ENCODE measurements around the gene SMIM45.

The SMIM45 gene

GRCh38 chr22:41952713-41953112 is 763 bp downstream of the SMIM45 start:
- TF ChIP-seq CTCF (IDR thresholded peaks at IDR 0.05; ENCODE audit: extremely low read depth, missing control alignments): no peak

GRCh38 chr22:41957941-41958556 is 6.1 kb downstream of the SMIM45 start:
- DNase-seq (ENCODE audit: low spot score): no peak
- no peak for TF ChIP-seq CTCF (IDR thresholded peaks at IDR 0.05; ENCODE audit: extremely low read depth, missing control alignments)

More at GRCh38 chr22:41952713-41953112, 763 bp downstream of the SMIM45 start:
- no peak for DNase-seq (ENCODE audit: low spot score)

GRCh38 chr22:41963453-41964111 is 11.6 kb downstream of the SMIM45 start:
- no peak for TF ChIP-seq CTCF (IDR thresholded peaks at IDR 0.05; ENCODE audit: extremely low read depth, missing control alignments)
- no peak for DNase-seq (ENCODE audit: low spot score)

- no peak for TF ChIP-seq CTCF (IDR thresholded peaks at IDR 0.05; ENCODE audit: extremely low read depth, missing control alignments)
- no peak for DNase-seq (ENCODE audit: low spot score)
Measured at GRCh38 chr22:41964112-41964491, 12.2 kb downstream of the SMIM45 start.

GRCh38 chr22:41966225-41966606 is 14.3 kb downstream of the SMIM45 start:
- no peak for DNase-seq (ENCODE audit: low spot score)
- no peak for TF ChIP-seq CTCF (IDR thresholded peaks at IDR 0.05; ENCODE audit: extremely low read depth, missing control alignments)

- peak; percentile 71 for DNase-seq (ENCODE audit: low spot score)
- peak; percentile 20 for TF ChIP-seq CTCF (IDR thresholded peaks at IDR 0.05; ENCODE audit: extremely low read depth, missing control alignments)
Measured at GRCh38 chr22:41966607-41967240, 14.8 kb downstream of the SMIM45 start.

GRCh38 chr22:41968601-41969000 is 16.7 kb downstream of the SMIM45 start:
- no peak for DNase-seq (ENCODE audit: low spot score)
- TF ChIP-seq CTCF (IDR thresholded peaks at IDR 0.05; ENCODE audit: extremely low read depth, missing control alignments): no peak
